GM23248 (cell line): ENCODE results near the gene MMEL1.

Experiments
- EZH2 ChIP-seq: fragments of 200-600 bp; sonication (generic); IDR thresholded peaks from 2 replicates; pipeline ENCODE4 v1.6.1; 2018; ENCODE audit warnings: antibody characterized with exemption, mild to moderate bottlenecking; ENCODE audit not compliant: insufficient read depth, poor library complexity, severe bottlenecking
- EZH2phosphoT487 ChIP-seq: fragments of 200-600 bp; sonication (generic); IDR thresholded peaks from 2 replicates; pipeline ENCODE4 v1.6.1; 2018; ENCODE audit warnings: antibody characterized with exemption, moderate library complexity, mild to moderate bottlenecking, low read depth; ENCODE audit not compliant: insufficient read depth

DNA sequence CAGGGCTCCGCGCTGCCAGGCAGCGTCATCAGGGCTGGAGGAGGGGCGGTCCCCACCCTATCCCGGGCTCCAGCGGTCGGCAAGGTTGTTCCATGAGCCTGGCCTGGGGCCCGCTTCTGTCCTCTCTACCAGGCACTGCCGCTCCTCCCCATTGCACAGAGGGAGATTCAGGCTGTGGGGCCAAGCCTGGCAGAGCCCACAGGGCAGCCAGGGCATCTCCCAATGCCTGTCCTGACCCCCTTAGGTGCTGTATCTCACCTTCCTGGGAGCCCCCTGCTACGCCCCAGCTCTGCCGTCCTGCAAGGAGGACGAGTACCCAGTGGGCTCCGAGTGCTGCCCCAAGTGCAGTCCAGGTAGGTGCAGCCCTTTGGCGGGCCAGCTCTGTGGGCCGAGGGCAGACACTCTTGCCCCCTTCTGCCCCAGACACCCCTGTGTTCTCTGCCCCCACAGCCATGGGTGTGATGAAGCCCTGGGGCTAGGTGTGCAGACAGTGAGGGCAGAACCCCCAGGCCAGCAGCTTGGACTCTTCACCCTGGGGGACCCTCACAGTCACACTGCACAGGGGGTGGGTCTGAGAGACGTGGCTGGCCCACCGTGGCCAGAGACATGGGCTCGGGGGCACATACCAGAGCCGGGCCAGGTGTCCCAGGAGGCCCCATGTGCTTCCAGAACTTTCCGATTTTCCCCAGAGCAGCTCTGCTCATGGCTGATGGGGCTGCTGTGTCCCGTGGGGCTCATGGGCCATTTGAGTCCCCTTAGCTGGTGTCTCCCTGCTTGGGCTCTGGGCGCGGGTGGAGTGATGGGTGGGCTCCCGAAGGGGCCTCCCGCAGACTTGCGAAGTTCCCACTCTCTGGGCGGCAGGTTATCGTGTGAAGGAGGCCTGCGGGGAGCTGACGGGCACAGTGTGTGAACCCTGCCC, 75.1 kb downstream of the MMEL1 start:
- TF ChIP-seq EZH2: no peak
- TF ChIP-seq EZH2phosphoT487: no peak
